MG63 (cell line): ENCODE data around the gene FBN2. TPM values are rescaled to one million over a fixed set of nuclear protein-coding genes. Genes with fewer than 3 reads are reported as not detected.

ENCODE experiments used
- DNase-seq: peaks from one replicate; pipeline ENCODE4 v3.0.0-alpha.2; 2020
- H3K27me3 ChIP-seq: fragments of 250-450 bp; sonication (Bioruptor Pico); 2 replicates; pipeline ENCODE4 v1.5.1; 2020; ENCODE audit warnings: mild to moderate bottlenecking, moderate library complexity
- H3K36me3 ChIP-seq: fragments of 250-450 bp; sonication (Bioruptor Pico); 2 replicates; pipeline ENCODE4 v1.5.1; 2020; ENCODE audit warnings: mild to moderate bottlenecking, moderate library complexity
- H3K4me3 ChIP-seq: fragments of 250-450 bp; sonication (Bioruptor Pico); 2 replicates; pipeline ENCODE4 v1.5.1; 2020; ENCODE audit warnings: mild to moderate bottlenecking, moderate library complexity
- H3K9me3 ChIP-seq: fragments of 250-450 bp; sonication (Bioruptor Pico); 2 replicates; pipeline ENCODE4 v1.5.1; 2020; ENCODE audit warnings: mild to moderate bottlenecking, moderate library complexity
- total RNA-seq: library from RNA; depleted of rRNA; stranded (reverse); fragments of >200 nt; shearing (Covaris generic); gene quantifications from 2 replicates; pipeline ENCODE4 v1.2.3, GENCODE V29; 2014; ENCODE audit warnings: low replicate concordance

The FBN2 gene
- total RNA-seq, 1 experiment from 2014 or later: 8.9 TPM

DNA sequence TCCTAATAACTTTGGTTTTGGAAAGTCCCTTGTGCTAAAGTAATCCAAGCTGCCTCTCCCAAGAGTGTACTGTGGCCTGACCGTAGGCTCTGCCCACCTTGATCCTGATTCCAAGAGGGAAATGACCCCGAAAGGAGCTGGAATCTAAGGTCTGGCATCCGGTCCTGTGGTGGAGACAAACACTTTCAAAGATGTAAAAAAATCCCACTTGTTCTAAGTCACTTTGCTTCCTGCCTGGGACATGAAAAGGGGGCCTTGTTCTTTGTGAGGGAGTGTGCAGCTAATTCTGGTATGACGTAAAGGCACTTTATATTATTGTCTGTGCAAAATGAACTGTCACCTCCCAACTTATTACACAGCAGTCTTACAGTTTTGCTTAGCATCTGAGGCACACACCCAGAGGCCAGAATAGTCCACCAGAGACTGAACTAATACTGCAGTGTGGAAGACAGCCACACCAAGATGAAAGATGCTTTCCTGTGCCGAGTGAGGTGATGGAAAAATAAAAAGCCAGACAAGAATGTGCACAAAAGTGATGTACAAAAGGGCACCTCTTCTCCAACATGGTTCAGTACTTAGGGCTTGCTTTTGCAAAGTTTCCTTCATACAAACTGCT lies 325.7 kb downstream of the FBN2 start:
- Histone ChIP-seq H3K9me3 (no peaks in the 10 kb centered on the region), H3K36me3 (no peaks in the 10 kb centered on the region), H3K27me3 (no peaks in the 10 kb centered on the region), H3K4me3 (no peak overlapping the region)
- no peak for DNase-seq

- H3K4me3 ChIP-seq: no peak overlapping the region
- H3K9me3 ChIP-seq: no peaks in the 10 kb centered on the region
- no peak for DNase-seq
- H3K36me3 ChIP-seq: no peaks in the 10 kb centered on the region
- no peaks in the 10 kb centered on the region for H3K27me3 ChIP-seq
Observed at GRCh38 chr5:128208436-128208835, 329.6 kb downstream of the FBN2 start.
